Left hindlimb (tissue), 1 donor: Measurements from ENCODE around the gene ARHGAP26.
"Not testable (repeated sequence)": the region's sequence is repeated elsewhere in the genome, so short reads cannot be mapped to it uniquely, and the experiment has no call there.

Experiments
- DNase-seq: peaks from one replicate; pipeline ENCODE4 v3.0.0-alpha.2; 2018

ARHGAP26 gene

GRCh38 chr5:142969624-142970439, 199.7 kb downstream of the ARHGAP26 start:
- DNase-seq = no peak

GRCh38 chr5:142970440-142971030, 200.4 kb downstream of the ARHGAP26 start:
- no peak for DNase-seq

GRCh38 chr5:142971303-142972013, 201.3 kb downstream of the ARHGAP26 start:
- DNase-seq = no peak

GRCh38 chr5:142972064-142972570, 201.9 kb downstream of the ARHGAP26 start:
- DNase-seq = no peak

- DNase-seq = no peak
Observed at GRCh38 chr5:142973932-142974331, 203.8 kb downstream of the ARHGAP26 start.

- DNase-seq = peak; percentile 33
Observed at GRCh38 chr5:142974409-142974808, 204.2 kb downstream of the ARHGAP26 start.

GRCh38 chr5:142976861-142977260, 206.7 kb downstream of the ARHGAP26 start:
- DNase-seq = no peak

- no peak for DNase-seq
Observed at GRCh38 chr5:142977363-142978051, 207.3 kb downstream of the ARHGAP26 start.

GRCh38 chr5:142978252-142978651, 208.1 kb downstream of the ARHGAP26 start:
- DNase-seq = no peak

- DNase-seq = no peak
Observed at GRCh38 chr5:142978726-142979125, 208.5 kb downstream of the ARHGAP26 start.

GRCh38 chr5:142979636-142980035, 209.5 kb downstream of the ARHGAP26 start:
- no peak for DNase-seq

GRCh38 chr5:142981475-142981874, 211.3 kb downstream of the ARHGAP26 start:
- peak; percentile 29 for DNase-seq

- peak; percentile 80 for DNase-seq
Observed at GRCh38 chr5:142981886-142982820, 212.0 kb downstream of the ARHGAP26 start.

- peak; percentile 29 for DNase-seq
Observed at GRCh38 chr5:142982821-142983200, 212.6 kb downstream of the ARHGAP26 start.

- DNase-seq = no peak
Observed at GRCh38 chr5:142984011-142984410, 213.8 kb downstream of the ARHGAP26 start.

GRCh38 chr5:142984525-142984924, 214.3 kb downstream of the ARHGAP26 start:
- no peak for DNase-seq

- not testable (repeated sequence) for DNase-seq
Observed at GRCh38 chr5:142989270-142989669, 219.1 kb downstream of the ARHGAP26 start.

GRCh38 chr5:142990073-142990472, 219.9 kb downstream of the ARHGAP26 start:
- DNase-seq = not testable (repeated sequence)

- DNase-seq = no peak
Observed at GRCh38 chr5:142994218-142994617, 224.0 kb downstream of the ARHGAP26 start.

GRCh38 chr5:142995621-142996020, 225.4 kb downstream of the ARHGAP26 start:
- not testable (repeated sequence) for DNase-seq

GRCh38 chr5:142997591-142997990, 227.4 kb downstream of the ARHGAP26 start:
- DNase-seq = no peak
